A549 (cell line): ENCODE results near the gene MARK2.

Source experiments
- ESRRA ChIP-seq: fragments of 150-350 bp; IDR thresholded peaks from 2 replicates; pipeline ENCODE4 v1.6.1; 2014; ENCODE audit warnings: mild to moderate bottlenecking, low read length, borderline replicate concordance
- MYC ChIP-seq: IDR thresholded peaks from 2 replicates; pipeline ENCODE4 v1.6.1; 2012; ENCODE audit warnings: mild to moderate bottlenecking, inconsistent platforms, low read length, improper control_type of control experiment, borderline replicate concordance
- POLR2A ChIP-seq: IDR thresholded peaks from 2 replicates; pipeline ENCODE4 v1.6.1; 2012; ENCODE audit warnings: mild to moderate bottlenecking, low read length
- RARB ChIP-seq: fragments of 250-450 bp; sonication (Bioruptor Pico); IDR thresholded peaks from 2 replicates; pipeline ENCODE4 v1.8.0; 2021; ENCODE audit warnings: mild to moderate bottlenecking, moderate library complexity
- SMC3 ChIP-seq: fragments of >200 bp; sonication (Bioruptor Twin); formaldehyde crosslinking; IDR thresholded peaks from 3 replicates; pipeline ENCODE4 v1.6.1; 2018; ENCODE audit warnings: inconsistent platforms
- TF ChIP-seq, protein P1 (sequence below): fragments of >200 bp; sonication (Bioruptor Twin); formaldehyde crosslinking; IDR thresholded peaks from 3 replicates; pipeline ENCODE4 v1.6.1; 2016
- TF ChIP-seq, protein P2 (sequence below): fragments of >200 bp; sonication (Bioruptor Twin); formaldehyde crosslinking; IDR thresholded peaks from 3 replicates; pipeline ENCODE4 v1.5.1; 2016
- TF ChIP-seq, protein P3 (sequence below): IDR thresholded peaks from 2 replicates; pipeline ENCODE4 v1.6.1; 2012; ENCODE audit warnings: low read depth, borderline replicate concordance

GRCh38 chr11:63826471-63827190 lies 12.3 kb upstream of the MARK2 start:
- TF ChIP-seq, protein P1, sequence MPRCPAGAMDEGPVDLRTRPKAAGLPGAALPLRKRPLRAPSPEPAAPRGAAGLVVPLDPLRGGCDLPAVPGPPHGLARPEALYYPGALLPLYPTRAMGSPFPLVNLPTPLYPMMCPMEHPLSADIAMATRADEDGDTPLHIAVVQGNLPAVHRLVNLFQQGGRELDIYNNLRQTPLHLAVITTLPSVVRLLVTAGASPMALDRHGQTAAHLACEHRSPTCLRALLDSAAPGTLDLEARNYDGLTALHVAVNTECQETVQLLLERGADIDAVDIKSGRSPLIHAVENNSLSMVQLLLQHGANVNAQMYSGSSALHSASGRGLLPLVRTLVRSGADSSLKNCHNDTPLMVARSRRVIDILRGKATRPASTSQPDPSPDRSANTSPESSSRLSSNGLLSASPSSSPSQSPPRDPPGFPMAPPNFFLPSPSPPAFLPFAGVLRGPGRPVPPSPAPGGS = no peak
- no peak for TF ChIP-seq SMC3
- no peak for TF ChIP-seq RARB (CRISPR knock-in tag)
- no peak for TF ChIP-seq MYC
- no peak for TF ChIP-seq POLR2A
- TF ChIP-seq, protein P2, sequence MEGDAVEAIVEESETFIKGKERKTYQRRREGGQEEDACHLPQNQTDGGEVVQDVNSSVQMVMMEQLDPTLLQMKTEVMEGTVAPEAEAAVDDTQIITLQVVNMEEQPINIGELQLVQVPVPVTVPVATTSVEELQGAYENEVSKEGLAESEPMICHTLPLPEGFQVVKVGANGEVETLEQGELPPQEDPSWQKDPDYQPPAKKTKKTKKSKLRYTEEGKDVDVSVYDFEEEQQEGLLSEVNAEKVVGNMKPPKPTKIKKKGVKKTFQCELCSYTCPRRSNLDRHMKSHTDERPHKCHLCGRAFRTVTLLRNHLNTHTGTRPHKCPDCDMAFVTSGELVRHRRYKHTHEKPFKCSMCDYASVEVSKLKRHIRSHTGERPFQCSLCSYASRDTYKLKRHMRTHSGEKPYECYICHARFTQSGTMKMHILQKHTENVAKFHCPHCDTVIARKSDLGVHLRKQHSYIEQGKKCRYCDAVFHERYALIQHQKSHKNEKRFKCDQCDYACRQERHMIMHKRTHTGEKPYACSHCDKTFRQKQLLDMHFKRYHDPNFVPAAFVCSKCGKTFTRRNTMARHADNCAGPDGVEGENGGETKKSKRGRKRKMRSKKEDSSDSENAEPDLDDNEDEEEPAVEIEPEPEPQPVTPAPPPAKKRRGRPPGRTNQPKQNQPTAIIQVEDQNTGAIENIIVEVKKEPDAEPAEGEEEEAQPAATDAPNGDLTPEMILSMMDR = no peak
- TF ChIP-seq, protein P3, sequence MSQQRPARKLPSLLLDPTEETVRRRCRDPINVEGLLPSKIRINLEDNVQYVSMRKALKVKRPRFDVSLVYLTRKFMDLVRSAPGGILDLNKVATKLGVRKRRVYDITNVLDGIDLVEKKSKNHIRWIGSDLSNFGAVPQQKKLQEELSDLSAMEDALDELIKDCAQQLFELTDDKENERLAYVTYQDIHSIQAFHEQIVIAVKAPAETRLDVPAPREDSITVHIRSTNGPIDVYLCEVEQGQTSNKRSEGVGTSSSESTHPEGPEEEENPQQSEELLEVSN = no peak
- no peak for TF ChIP-seq ESRRA
